ENCODE measurements around the gene ALKBH3. TPM values are rescaled to one million over a fixed set of nuclear protein-coding genes. Genes with fewer than 3 reads are reported as not detected.

ALKBH3 gene
- total and polyA plus RNA-seq, 12 donors: 19.7 to 45.3 (median 31.5) TPM

DNA sequence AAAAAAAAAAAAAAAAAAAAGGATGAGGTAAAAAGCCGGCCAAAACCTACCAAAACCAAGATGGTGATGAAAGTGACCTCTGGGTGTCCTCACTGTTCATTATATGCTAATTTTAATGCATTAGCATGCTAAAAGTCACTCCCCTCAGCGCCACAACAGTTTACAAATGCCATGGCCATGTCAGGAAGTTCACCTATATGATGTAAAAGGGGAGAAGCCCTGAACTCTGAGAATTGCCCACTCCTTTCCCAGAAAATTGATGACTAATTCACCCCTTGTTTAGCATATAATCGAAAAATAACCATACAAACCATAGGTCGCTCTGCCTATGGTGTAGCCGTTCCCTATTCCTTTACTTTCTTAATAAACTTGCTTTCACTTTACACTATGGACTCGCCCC, 72.9 kb downstream of the ALKBH3 start:
- no peak for DNase-seq
- Histone ChIP-seq H3K9me3 (replicated peaks in 1 of 3) (no peaks in the 10 kb centered on the region), H3K27me3 (no peaks in the 10 kb centered on the region)

DNA sequence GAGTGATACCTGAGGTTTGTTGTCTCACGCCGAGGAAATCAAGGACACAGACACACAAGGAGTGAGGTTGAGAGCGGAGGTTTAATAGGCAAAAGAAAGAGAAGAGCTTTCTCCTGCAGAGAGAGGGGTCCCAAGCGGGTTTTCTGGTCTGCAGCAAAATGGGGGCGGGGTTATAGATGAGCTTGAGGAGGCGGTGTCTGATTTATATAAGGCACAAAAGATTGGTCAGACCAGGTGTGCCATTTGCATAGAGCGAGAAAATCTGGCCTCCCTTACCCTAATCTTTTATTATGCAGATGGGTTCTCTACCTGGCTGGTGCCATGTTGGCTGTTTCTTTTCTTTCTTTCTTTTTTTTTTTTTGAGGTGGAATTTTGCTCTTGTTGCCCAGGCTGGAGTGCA, 73.6 kb downstream of the ALKBH3 start:
- 87 to 95% (median 91%) methylated on average over 7 of the region's 7 CpGs for whole genome bisulfite sequencing, 4 donors
- TF ChIP-seq, protein P1, sequence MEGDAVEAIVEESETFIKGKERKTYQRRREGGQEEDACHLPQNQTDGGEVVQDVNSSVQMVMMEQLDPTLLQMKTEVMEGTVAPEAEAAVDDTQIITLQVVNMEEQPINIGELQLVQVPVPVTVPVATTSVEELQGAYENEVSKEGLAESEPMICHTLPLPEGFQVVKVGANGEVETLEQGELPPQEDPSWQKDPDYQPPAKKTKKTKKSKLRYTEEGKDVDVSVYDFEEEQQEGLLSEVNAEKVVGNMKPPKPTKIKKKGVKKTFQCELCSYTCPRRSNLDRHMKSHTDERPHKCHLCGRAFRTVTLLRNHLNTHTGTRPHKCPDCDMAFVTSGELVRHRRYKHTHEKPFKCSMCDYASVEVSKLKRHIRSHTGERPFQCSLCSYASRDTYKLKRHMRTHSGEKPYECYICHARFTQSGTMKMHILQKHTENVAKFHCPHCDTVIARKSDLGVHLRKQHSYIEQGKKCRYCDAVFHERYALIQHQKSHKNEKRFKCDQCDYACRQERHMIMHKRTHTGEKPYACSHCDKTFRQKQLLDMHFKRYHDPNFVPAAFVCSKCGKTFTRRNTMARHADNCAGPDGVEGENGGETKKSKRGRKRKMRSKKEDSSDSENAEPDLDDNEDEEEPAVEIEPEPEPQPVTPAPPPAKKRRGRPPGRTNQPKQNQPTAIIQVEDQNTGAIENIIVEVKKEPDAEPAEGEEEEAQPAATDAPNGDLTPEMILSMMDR (IDR thresholded peaks at IDR 0.05): no peak
- no peak for TF ChIP-seq POLR2A (IDR thresholded peaks at IDR 0.05)
- Histone ChIP-seq H3K9me3 (replicated peaks in 1 of 3) (no peaks in the 10 kb centered on the region), H3K36me3 (replicated peaks in 1 of 2) (no peaks in the 10 kb centered on the region), H3K27me3 (no peaks in the 10 kb centered on the region), H3K4me3 (no peak overlapping the region), H3K4me1 (replicated peaks in 1 of 2) (peaks cover 0 to 6% of the 10 kb centered on the region in 2 donors), H3K27ac (no peak overlapping the region)
- intact Hi-C loops (cut with DNase I): no loop called here
- peak in 1 of 7 donors; percentile 29 for DNase-seq

More for the DNA sequence above, 72.9 kb downstream of the ALKBH3 start:
- Histone ChIP-seq H3K36me3 (replicated peaks in 1 of 2) (no peaks in the 10 kb centered on the region), H3K4me1 (replicated peaks in 1 of 2) (peaks cover 0 to 6% of the 10 kb centered on the region in 2 donors), H3K4me3 (no peak overlapping the region), H3K27ac (no peak overlapping the region)
- intact Hi-C loops (cut with DNase I): no loop called here
- TF ChIP-seq, protein P1 (IDR thresholded peaks at IDR 0.05): no peak
- no peak for TF ChIP-seq POLR2A (IDR thresholded peaks at IDR 0.05)
- 85 to 93% (median 88%) methylated on average over 6 of the region's 6 CpGs for WGBS, 4 donors

DNA sequence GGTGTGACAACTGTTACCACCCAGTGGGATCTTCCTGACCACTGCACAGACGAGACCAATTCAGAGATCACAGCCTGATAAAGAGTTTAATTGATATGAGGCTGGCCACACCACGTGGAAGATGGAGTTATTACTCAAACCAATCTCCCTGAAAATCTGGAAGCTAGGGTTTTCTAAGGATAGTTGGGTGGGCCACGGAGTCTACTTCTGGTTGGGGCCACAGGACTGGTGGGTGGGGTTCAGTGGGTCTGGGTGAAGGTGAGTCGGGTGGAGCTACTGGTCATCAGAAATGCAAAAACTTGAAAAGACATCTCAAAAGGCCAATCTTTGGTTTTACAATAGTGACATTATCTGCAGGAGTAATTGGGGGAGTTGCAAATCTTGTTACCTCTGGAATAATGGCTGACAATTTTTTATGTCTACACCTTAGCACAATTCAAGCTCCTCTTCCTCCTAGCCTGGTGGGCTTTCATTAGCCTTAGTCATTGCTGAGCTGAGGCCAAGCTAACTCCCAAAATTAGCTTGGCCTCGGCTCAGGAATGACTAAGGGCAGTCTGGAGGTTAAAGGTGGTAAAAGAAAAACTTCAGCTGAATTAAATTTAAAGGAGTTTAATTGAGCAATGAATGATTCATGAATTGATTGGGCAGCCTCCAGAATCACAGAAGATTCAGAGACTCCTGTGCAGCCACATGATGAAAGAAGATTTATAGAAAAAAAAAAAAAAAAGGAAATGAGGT, 74.9 kb downstream of the ALKBH3 start:
- 70 to 78% (median 76%) methylated on average over 5 of the region's 5 CpGs for WGBS, 4 donors

DNA sequence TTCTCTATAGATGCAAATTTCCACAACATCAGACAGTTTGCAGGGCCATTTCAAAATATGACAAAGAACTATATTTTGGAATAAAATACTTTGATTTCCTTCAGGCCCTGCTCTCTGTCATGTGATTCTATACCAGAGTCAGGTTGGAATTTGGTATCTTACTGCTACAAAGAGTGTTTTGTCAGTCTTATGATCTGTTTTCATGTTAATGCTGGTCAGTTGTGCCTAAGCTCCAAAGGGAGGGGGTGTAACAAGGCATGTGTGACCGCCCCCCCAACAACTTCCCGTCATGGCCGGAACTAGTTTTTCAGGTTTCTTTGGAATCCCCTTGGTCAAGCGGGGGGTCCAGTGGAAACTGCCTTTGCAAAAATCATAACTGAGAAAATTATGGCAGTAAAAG, 76.9 kb downstream of the ALKBH3 start:
- intact Hi-C loops (cut with DNase I): no loop called here
- H3K36me3 ChIP-seq (replicated peaks in 1 of 2): no peaks in the 10 kb centered on the region
- TF ChIP-seq POLR2A (IDR thresholded peaks at IDR 0.05): no peak
- TF ChIP-seq, protein P1 (IDR thresholded peaks at IDR 0.05): no peak

More for the DNA sequence above, 74.9 kb downstream of the ALKBH3 start:
- Histone ChIP-seq H3K36me3 (replicated peaks in 1 of 2) (no peaks in the 10 kb centered on the region), H3K9me3 (replicated peaks in 1 of 3) (no peaks in the 10 kb centered on the region), H3K4me1 (replicated peaks in 1 of 2) (peaks cover 0 to 6% of the 10 kb centered on the region in 2 donors), H3K27ac (peak overlapping the region in 2 of 5 donors; percentile 40 to 47), H3K27me3 (no peaks in the 10 kb centered on the region), H3K4me3 (no peak overlapping the region)
- peak in 6 of 7 donors; percentile 3 to 72 (median 53) for DNase-seq
- intact Hi-C loops (cut with DNase I): no loop called here
- TF ChIP-seq, protein P1 (IDR thresholded peaks at IDR 0.05): no peak
- TF ChIP-seq POLR2A (IDR thresholded peaks at IDR 0.05): no peak

More for the DNA sequence above, 76.9 kb downstream of the ALKBH3 start:
- H3K27me3 ChIP-seq: no peaks in the 10 kb centered on the region
- 94 to 100% (median 97%) methylated on average over 4 of the region's 4 CpGs for WGBS, 4 donors
- peak in 2 of 7 donors; percentile 5 to 15 for DNase-seq
- H3K27ac ChIP-seq: no peak overlapping the region
- H3K4me1 ChIP-seq (replicated peaks in 1 of 2): peaks cover 0 to 10% of the 10 kb centered on the region in 2 donors
- no peak overlapping the region for H3K4me3 ChIP-seq
- H3K9me3 ChIP-seq (replicated peaks in 1 of 3): no peaks in the 10 kb centered on the region
